ENCODE results near the gene EBP. TPM values are rescaled to one million over a fixed set of nuclear protein-coding genes. Genes with fewer than 3 reads are reported as not detected.

Gene EBP
- total RNA-seq, result 100 to 1,000 TPM; 131 to 232 TPM

DNA sequence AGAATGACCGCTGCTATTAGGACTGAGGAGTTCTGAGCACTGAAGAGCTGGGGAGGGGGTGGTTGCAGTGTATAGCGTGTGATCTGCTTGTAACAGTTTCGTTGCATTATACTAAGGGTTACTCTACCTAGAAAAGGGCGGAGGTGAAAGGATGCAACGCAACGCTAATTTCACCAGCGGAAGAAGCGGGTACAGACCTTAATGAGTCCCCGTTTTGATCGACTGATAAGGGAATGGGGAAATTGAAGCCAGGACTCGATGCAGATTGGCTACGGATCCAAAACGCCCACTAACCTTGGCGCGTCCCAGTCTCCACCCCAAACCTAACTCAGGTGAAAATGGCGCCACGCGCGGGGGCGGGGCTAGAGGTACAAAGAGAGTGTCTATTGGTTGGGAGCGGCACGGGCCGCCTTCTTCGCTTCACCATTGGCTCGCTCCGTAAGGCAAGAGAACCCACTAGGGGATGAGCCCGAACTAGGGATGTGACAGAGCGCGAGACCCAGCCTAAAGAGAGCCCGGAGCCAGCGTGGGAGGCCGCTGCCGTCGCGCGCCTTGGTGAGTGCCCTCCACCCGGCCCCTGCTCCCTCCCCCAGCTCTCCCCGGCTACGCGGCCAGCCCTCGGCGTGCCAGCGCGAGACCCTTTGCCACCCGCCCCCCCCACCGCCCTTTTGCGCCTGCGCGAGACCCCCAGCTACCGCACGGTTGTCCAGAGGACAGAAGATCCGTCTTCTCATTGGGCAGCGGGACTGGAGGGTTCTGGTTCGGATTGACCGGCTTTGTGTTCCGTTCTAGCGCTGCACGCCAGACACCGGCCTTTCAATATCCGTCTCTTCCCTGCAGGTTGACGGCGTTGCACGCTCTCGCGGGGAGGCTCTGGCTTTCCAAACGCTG lies at the start of gene EBP:
EBP (plus strand) TSS at position 456 of the 891 bp plus-strand sequence. CDS start 1,964 bp downstream, outside the sequence.

DNA sequence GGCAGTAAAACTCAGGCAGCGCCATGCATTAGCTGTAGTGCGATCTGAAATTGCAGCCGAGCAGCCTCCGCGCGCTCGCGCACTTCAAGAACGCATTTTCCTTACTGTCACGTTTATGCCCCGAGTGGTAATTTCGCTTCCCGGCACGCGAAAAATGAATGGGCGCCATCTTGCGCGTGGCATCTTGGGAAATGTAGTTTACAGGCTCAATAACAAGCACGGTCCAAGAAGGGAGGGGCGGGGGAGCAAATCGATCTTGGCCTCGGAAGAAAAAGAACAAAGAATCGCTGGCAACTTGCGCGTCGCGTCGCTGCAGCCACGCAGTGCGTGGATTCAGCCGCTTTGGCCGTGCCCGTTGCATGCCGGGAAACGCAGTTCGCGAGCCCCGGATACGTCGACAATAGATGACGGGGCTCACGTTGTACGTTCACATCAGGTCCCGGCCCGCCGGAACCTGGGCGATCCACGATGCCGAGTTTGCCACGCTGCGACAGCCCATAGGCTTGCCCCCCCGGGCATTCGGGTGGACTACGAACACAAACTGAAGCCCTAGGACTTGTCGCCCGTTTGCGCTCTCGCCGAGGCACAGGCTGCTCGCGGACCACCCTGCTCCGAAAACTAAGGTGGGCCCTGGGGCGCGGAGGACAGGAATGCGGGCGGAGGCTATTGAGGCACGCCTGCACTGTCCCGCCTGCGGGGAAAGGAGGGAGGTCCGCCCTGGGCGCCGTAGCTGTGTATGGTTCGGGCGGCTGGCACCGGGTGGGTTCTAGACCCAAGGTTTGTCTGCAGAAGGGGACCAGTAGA lies 45.6 kb upstream of the EBP start, which contains the start of gene FTSJ1:
FTSJ1 (plus strand) TSS at position 426 of the 804 bp plus-strand sequence. CDS start 1,849 bp downstream, outside the sequence.

DNA sequence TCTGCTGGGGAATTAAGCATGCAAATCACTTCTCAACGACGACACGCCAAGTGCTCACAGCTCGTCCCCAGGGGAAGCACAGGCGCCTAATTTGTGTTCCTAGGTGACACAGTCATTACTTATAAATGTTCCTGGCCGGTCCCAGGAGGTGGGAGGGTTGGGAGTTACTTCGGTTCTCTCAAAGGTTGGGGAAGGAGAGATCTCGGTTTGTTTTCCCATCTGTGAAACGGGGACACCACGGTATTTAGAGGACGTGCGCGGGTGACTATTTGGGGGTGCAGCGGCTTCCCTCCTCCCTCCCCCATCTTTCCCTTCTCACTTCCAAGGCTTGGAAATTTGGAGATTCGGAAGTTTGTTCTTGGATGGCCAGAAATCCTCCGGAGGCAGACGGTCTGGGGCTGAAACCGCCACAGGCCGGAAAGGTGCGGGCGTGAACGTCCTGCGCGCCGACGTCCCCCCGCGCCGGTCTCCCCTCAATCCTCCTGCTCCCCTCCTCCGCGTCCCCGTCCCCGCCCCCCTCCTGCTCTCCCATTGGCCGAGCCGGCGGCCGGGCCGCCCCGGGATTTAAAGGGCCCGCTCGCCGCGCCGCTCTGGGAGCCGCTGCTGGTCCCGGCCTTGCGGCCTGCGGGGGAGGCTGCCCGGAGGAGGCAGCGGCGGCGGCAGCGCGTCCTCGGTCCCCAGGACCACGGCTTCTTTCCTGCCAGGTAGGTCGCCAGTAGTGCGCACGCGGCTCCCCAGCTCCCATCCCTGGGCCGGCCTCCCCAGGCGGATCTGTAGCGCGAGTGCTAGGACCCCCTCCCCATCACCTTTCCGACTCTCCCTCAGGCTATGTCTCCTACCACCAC lies 13.0 kb upstream of the EBP start, which contains the start of gene PORCN:
PORCN (plus strand) TSS at position 593 of the 845 bp plus-strand sequence. CDS start 829 bp downstream, outside the sequence.

DNA sequence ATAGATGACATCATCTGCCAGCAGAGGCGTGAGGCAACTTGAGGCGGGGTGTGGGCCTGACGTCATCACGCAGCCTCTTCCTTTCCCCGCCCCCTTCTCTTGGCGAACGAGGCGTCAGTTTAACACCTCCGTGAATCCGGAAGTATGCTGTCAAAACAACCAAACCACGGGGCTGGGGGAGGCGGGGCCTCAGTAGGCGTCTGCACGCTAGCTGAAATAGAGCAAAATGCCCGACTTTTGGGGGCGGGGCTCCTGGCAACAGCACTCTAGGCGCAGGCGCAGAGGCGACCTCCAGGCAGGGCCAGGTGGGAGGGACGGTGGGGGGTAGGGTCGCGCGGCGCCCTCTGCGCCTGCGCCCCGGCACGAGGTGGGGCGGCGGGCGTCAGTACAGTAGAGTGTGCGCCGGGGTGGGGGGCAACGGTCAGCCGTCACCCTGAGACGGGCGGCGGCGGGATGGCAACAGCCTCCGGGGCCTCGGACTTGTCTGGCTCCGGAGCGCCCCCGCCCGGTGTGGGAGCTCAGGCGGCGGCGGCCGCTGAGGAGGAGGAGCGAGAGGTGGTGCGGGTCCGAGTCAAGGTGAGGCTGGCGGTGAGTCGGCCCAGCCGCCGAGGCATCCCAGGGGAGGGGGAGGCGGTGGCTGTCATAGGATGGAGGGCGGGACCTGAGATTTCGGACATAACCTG lies 17.9 kb downstream of the EBP start, which contains the start of gene TBC1D25:
TBC1D25 (plus strand) TSS at position 370 of the 683 bp plus-strand sequence; CDS start at position 454, 84 bp downstream.

DNA sequence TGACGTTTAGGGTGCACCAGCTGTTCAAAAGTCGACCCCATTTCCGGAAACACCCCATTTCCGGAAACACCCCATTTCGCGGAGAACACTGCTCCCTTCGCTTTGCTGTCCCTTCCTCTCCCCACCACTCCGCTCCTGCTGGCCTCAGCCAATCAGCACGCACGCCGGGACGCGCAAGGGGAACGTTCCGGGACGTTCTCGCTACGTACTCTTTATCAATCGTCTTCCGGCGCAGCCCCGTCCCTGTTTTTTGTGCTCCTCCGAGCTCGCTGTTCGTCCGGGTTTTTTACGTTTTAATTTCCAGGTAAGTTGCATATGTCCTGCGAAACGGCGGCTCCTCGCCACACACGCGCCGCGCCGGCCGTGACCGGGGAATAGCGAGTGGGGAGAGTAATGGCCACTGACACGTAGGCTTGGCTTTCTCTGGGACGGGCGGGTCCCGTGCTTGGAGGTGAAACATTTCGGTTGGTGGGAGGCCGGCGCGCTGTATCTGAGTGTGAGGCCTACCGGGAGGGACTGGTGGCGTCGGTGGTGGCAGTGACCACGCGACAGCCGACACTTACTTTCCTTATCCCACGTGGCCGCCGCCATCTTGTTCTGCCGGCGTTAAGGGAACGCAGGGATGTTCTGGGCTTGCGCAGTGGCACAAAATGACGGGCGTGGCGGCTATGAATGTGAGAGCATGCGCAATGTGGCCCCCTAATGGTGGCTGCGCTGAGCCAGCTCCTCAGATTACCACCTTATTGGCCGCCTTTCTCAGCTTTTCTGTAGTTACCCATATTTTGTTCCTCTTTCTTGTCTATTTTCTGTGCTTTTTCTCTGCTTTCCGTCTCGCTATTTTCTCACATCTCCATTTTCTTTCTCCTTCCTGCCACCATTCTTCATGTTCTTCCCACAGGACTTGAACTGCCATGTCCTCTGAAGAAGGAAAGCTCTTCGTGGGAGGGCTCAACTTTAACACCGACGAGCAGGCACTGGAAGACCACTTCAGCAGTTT lies 53.0 kb downstream of the EBP start, which contains the start of gene RBM3:
RBM3 (plus strand) TSS at position 215 of the 997 bp plus-strand sequence; CDS start at position 912, 697 bp downstream.

Other genes starting within 250 kb of the EBP start
- gene SSX3, start 165.1 kb upstream of the EBP start, total RNA-seq, result not detected
- under 1 TPM in 1 of 2 donors, not detected in 1; under 0.01 TPM for gene SSX4, start 138.3 kb upstream of the EBP start, total RNA-seq
- under 1 TPM in 1 of 2 donors, not detected in 1; under 0.01 TPM for gene SSX4B, start 109.8 kb upstream of the EBP start, total RNA-seq
- gene SLC38A5, start 51.5 kb upstream of the EBP start, total RNA-seq, result under 1 TPM; 0.34 to 0.67 TPM
- 10 to 100 TPM; 39.2 to 49.6 TPM for gene FTSJ1, start 45.6 kb upstream of the EBP start, total RNA-seq
- gene PORCN, start 12.8 kb upstream of the EBP start, total RNA-seq, result 1 to 10 TPM; 6.5 to 7.7 TPM
- 1 to 10 TPM; 4.3 to 8.3 TPM for gene TBC1D25, start 17.9 kb downstream of the EBP start, total RNA-seq
- gene RBM3, start 52.7 kb downstream of the EBP start, total RNA-seq, result 100 to 1,000 TPM; 120 to 136 TPM
- gene WDR13, start 75.7 kb downstream of the EBP start, total RNA-seq, result 10 to 100 TPM; 52.6 to 69.9 TPM
- gene WAS, start 162.0 kb downstream of the EBP start, total RNA-seq, result under 1 TPM in 1 of 2 donors, not detected in 1; 0.33 TPM
- 10 to 100 TPM in 1 of 2 donors, 1 to 10 TPM in 1; 8.3 to 13.3 TPM for gene SUV39H1, start 174.9 kb downstream of the EBP start, total RNA-seq
- gene GLOD5, start 239.9 kb downstream of the EBP start, total RNA-seq, result not detected